RWPE1 (cell line): ENCODE results near the gene RRP15.

Experiments
- CTCF ChIA-PET: fragments of 350-600 bp; sonication (Branson Sonifier 250); formaldehyde crosslinking; extraction: SDS; loops from one replicate; lab custom pipeline; 2021; lab: Yijun Ruan, JAX
- POLR2A ChIA-PET: fragments of 400-600 bp; formaldehyde crosslinking; extraction: SDS; loops from one replicate; lab custom pipeline; 2020; ENCODE audit warnings: antibody characterized with exemption; ENCODE audit not compliant: low non-redundant PET; lab: Yijun Ruan, JAX
- DNase-seq: peaks from one replicate; pipeline ENCODE4 v3.0.0; 2012; ENCODE audit warnings: low spot score
- H3K27ac ChIP-seq: fragments of 450-650 bp; 2 replicates; pipeline ENCODE4 v1.5.1; 2017
- CTCF ChIP-seq: fragments of 450-650 bp; conservative IDR thresholded peaks from 2 replicates; pipeline ENCODE4 v1.5.1; 2017; ENCODE audit warnings: low read depth, mild to moderate bottlenecking

RRP15 gene

GRCh38 chr1:218357211-218357892, 72.3 kb downstream of the RRP15 start:
- POLR2A ChIA-PET: no interaction called here

DNA sequence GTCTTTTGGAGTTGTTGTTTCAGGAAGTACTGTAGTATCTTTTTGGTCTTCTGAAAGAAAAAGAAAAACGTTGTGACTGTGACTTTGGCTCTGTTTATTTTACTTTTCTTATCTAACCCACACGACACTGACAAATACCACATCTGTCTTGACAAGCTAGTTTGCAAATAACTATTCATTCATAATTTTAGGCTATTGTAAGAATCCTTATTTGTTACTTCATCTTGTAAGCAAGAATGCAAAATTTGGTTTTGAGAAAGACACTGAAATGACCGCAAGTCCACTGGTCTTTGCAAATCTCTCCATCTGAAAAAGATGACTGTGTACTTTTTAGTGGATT, 72.8 kb downstream of the RRP15 start:
- no peak for DNase-seq
- no peak overlapping the region for H3K27ac ChIP-seq
- ChIA-PET POLR2A (no interaction called here), CTCF (interaction anchor here (0.5 to 0.6 kb wide), 2 partner anchors 119 to 631 kb away, joined by 3 read pairs; no protein-coding TSS in a partner anchor)
- TF ChIP-seq CTCF: no peak

More at GRCh38 chr1:218357211-218357892, 72.3 kb downstream of the RRP15 start:
- no peak for TF ChIP-seq CTCF
- H3K27ac ChIP-seq: no peak overlapping the region
- CTCF ChIA-PET: interaction anchor here (0.5 to 0.6 kb wide), 2 partner anchors 119 to 632 kb away, joined by 3 read pairs; no protein-coding TSS in a partner anchor
- no peak for DNase-seq

- no peak for DNase-seq
- CTCF ChIA-PET: interaction anchor here (0.6 to 0.7 kb wide), 2 partner anchors 198 to 707 kb away, joined by 3 to 8 read pairs; no protein-coding TSS in a partner anchor
- POLR2A ChIA-PET: no interaction called here
- H3K27ac ChIP-seq: no peak overlapping the region
- TF ChIP-seq CTCF: peak; percentile 32
Measured at GRCh38 chr1:218361298-218362065, 76.4 kb downstream of the RRP15 start.

- DNase-seq: no peak
- ChIA-PET CTCF (no interaction called here), POLR2A (no interaction called here)
- H3K27ac ChIP-seq: no peak overlapping the region
- TF ChIP-seq CTCF: no peak
Measured at GRCh38 chr1:218362418-218363076, 77.5 kb downstream of the RRP15 start.

DNA sequence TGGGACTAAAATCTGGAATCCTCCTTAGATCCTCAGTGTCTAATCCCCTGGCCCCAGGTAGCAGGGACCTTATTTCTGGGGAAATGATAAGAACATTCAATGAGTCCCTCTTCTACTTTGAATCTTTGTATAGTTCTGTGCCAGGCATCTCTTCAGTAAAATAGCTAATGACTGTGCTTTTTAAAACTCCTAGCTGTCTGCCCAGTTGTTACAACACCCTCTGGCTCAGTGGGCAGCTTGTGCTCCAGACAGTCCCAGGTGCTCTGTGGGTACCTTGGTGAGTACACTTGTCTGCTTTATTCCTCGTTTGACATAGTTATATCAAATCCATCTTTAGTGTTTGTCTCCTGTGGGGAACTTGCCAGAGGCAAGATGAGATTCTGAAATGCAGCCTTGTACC, 78.0 kb downstream of the RRP15 start:
- DNase-seq: no peak
- no peak overlapping the region for H3K27ac ChIP-seq
- POLR2A ChIA-PET: no interaction called here
- no peak for TF ChIP-seq CTCF
- CTCF ChIA-PET: interaction anchor here (0.6 kb wide), 2 partner anchors 17 to 1321 kb away, joined by 3 to 4 read pairs; no protein-coding TSS in a partner anchor

DNA sequence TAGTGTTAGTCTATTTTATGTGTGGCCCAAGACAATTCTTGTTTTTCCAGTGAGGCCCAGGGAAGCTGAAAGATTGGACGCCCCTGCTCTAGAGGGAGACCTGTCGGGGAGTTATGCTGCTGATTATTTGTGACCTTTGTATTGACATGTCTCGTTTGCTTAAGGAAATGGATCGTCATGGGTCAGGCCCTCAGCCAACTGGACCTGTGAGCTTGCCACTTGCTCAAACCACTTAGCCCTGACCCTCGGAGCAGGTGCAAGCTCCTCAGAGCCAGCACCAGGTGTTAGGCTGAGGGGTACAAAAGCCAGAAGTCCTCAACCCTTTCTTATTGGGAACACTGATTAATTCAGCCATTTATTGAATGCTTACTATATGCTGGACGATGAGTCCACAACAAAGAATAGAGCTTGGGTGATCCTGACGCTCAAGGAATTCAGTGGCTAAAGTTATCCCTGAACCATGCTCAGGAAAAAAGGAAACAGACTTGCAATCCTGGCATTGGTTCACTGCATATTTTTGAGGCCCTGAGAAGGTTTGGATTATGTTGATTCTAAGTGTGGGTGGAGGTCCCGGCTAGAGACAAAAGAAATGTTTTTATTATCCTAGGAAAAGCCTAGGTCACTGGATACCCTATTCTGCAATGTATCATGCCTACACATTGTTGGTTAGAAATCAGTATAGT, 79.1 kb downstream of the RRP15 start:
- POLR2A ChIA-PET: no interaction called here
- no peak overlapping the region for H3K27ac ChIP-seq
- no peak for DNase-seq
- CTCF ChIA-PET: interaction anchor here (0.6 kb wide), 1 partner anchor 1320 kb away, joined by 3 read pairs; no protein-coding TSS in a partner anchor
- no peak for TF ChIP-seq CTCF
